HG02678 (cell line): ENCODE measurements around the gene ABHD6.
"Not testable (repeated sequence)": the region's sequence is repeated elsewhere in the genome, so short reads cannot be mapped to it uniquely, and the experiment has no call there.

Experiments
- ATAC-seq: cut with Tn5 transposase; IDR thresholded peaks from one replicate; pipeline ENCODE4 v1.9.1; 2021; ENCODE audit warnings: mild to moderate bottlenecking, moderate library complexity; ENCODE audit not compliant: unreplicated experiment

The ABHD6 gene

DNA sequence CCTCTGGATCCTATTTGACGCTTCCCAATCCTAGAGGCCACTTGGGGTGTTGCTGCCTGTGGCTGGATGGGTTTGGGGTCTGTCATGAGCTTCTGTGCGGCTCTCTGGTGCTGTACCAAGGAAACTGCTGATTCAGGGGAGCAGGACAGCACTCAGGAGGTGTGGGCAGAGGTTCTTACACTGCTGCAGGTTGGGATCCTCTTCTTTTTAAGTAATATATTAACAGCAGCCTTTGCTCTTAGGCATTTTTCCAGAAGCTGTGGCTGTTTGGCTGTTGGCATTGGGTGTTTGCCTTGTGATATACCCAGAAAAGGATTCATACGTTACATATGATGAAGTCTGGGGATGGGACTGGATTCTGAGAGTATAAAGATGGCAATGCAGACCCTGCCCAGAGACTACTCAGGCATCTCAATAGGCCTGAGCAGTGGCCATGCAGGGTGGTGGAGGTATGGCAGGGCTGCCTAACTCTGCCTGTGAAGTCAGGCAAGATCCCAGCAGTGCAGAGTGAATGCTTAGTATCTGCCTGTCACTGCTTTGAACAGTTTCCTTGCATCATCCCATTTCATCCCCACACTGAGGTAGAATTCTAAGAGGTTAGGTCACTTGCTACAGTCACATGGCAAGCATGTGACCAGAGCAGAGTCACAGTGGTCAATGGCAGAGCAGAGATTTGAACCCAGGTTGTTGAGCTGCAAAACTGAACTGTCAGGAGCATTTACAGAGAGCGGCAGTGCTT is 3.9 kb downstream of the ABHD6 start:
- ATAC-seq, result no peak

GRCh38 chr3:58242340-58242739 is 4.7 kb downstream of the ABHD6 start:
- ATAC-seq, result no peak

DNA sequence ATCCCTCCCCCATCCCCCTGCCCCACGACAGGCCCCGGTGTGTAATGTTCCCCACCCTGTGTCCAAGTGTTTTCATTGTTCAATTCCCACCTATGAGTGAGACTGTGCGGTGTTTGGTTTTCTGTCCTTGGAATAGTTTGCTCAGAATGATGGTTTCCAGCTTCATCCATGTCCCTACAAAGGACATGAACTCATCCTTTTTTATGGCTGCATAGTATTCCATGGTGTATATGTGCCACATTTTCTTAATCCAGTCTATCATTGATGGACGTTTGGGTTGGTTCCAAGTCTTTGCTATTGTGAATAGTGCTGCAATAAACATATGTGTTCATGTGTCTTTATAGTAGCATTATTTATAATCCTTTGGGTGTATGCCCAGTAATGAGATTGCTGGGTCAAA is 5.3 kb downstream of the ABHD6 start:
- ATAC-seq, result not testable (repeated sequence)

DNA sequence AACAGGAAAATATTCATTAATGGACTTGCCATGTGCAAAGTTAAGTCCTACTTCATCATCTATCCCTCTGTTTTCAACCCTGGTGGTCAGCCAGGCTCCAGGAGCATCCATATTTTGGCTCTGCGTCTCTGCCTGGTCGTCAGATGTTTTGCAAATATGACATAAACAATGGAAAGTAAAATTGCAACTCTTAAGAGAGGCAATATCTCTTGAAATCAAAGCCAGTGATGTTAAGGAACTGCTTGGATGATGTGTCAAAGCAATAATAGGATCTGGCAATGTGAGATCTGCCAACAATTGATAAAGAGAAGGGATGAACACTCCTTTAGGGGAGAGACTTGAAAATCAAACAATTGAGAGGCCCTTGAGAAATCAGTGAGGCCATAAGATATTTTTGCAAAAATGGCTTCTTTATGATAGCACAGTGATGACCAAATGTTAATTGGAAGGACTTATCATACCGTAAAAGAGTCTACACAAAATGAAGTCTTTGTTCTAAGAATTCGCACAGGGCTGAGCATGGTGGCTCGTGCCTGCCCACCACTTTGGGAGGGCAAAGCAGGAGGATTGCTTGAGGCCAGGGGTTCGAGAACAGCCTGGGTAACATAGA is 6.5 kb downstream of the ABHD6 start:
- ATAC-seq, result no peak

DNA sequence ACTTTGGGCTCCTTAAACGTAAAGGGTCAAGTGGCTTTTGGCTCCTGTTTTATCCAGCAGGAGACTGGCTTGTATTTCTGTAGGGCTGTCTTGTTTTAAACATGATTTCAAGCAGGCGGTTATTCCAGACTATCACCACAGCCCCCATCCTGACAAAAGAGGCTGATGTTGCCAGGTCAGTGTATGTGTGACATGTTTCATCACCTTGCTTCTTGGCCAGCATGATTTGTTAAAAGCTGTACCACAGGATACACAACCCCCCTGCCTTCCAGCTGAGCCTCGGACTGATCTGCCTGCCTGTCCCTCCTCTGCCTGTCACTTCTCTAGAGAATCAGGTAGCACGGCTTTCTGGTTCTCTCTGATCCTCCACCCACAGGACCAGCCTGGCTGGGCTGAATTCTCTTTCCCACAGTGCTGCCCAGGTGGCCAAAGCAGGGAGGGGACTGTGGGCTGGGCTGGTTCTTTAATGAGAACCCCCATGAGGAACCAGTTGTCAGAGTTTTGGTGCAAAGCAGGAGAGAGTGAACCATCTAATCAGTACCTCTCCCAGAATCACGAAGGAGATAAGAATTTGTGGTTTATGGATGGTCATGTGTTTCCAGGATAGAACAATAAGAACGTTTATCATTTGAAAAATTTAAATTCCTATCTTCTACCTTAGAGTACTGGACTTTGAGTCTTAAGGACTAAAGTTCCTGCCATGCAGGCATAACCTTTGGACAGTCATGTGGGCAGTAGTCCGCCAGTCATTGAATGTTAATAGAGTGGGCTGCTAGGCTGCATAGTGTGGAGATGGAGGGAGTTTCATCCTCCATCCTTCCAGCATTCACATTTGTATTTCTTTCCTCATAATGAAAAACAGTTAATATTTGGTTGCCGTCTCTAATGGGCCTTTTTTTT is 8.8 kb downstream of the ABHD6 start:
- ATAC-seq, result no peak

DNA sequence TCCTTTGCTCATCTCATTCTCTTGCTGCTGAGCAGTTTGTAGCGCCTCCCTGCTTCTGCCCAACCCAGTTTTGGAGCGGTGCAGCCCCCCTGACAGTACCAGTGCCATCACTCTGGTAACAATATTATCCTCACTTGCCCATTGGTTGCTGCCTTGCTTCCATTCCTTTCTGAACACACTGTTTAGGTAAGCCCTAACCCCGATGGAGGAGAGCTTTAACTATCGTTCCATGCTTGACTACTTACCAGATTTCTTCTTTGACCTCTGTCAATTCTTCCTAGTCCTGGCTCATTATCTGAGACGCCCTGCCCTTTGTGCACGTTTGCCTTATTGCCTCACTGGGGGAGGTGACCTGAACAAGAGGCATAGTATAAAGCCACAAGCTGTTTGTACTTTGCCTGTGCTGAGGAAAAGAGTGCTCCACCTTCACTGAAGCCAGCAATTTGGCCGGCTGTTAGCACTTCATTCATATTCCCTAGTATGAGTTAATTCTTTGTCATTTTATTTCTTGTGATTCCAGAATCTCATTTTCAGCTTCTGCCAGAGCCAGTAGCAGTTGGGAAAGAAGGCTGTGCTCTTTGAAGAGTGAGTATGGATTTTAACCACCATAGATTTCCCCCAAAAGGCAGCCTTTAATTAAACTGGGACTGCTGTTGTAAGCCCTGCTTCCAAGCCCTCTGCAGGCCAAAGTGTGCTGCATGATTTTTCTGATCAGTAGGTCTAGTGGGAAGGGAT is 11.9 kb downstream of the ABHD6 start:
- ATAC-seq, result no peak

GRCh38 chr3:58250093-58250707 is 12.6 kb downstream of the ABHD6 start:
- no peak for ATAC-seq

DNA sequence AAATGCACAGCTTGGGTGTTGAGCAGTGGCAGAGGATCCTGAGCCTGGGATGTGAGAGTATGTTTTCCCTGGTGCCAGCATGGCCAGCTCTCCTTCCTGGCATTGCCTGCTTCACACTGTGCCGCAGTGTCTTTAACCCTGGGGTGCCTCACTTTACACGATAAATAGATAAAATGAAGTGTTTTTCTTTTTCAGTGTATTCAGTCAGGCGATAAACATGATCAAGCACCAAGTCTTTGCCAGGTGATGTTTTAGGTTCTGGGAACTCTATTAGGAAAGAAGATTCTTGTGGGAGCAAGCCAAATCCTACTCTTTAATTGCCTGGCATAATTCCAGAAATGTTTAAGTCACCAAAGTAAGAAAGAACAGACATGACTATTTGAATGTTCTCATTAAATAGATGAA is 14.0 kb downstream of the ABHD6 start:
- ATAC-seq, result no peak

- ATAC-seq, result no peak
Measured at GRCh38 chr3:58254144-58254543, 16.6 kb downstream of the ABHD6 start.

DNA sequence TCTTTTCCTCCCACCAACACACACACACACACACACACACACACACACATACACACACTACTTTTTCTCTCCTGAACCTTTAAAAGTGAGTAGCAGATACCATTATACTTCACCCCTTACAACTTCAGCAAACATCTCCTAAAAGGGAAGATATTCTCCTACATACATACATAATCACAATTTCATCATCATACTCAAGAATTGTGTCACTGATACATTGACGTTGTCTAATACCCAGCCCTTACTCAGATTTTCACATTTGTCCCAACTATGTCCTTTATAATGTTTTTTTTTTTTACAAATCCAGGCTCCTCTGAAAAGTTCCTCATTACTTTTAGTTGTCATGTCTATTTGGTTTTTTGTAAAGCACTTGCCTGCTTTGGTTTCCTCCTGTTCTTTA is 18.5 kb downstream of the ABHD6 start:
- ATAC-seq, result no peak

GRCh38 chr3:58256511-58256910 is 18.9 kb downstream of the ABHD6 start:
- no peak for ATAC-seq

DNA sequence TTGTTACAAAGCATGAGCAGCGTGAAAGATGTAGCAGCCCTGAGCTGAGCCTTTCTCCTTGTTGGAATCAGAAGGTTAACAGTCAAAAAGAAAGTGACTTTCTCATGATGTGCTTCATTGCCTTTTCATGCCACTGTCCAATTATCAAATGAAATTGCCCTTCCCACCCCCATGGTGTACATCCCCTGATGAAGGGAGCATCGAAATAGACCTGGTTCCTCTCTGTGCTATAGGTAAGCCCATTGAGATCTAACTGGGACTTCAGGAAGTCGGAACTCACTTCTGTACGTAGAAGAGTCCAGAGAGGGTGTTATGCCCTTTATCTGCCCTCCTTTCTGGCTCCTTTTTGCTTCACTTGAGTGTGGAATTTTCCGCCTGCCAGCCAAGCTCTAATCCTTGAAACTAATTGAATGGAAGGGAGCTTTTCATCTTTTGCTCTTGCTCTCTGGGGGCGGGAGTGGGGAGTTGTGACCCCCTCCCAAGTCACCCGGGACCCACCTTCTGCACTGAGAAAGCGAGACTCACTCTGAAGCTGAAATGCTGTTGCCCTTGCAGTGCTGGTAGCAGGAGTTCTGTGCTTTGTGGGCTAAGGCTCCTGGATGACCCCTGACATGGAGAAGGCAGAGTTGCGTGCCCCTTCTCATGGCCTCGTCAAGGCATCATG is 20.9 kb downstream of the ABHD6 start:
- no peak for ATAC-seq

DNA sequence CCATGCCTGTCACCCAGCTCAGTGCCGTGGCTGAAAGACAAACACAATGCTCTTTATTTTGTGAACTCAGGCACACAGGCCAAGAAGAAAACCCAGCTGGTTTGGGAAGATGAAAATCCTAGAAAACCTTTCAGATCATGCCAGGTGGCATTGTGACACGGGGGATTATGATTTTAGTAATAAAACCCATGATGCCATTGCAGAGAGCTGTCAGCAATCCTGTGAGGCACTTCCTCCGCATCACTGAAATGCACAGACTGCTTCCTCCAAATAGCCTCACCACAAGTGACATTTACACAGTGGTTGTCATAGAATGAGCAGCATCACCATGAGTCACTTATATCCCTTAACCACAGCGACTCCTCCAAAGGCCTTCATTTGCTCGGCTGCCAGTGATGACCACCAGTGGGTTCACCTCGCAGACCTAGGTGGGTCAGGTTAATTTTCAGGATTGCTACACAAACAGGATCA is 22.7 kb downstream of the ABHD6 start:
- no peak for ATAC-seq

DNA sequence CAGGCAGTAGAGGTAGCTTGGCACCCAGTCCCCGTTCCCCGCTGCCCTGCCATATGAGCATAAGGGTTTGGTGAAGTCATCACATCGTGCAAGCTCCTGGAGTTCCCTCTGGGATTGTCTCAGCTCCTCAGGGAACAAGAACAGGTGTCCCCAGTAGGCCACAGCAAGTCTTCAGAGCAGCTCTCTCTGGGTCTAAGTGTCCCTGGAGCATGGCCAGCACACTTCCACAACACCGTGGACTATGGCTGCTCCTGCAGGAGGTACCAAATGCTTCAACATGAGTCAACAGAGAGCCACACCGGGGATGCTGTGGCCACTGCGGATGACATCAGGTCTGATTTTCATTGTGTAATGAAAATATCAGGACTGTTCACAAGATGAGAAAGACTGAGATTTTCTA is 23.1 kb downstream of the ABHD6 start:
- ATAC-seq, result no peak

DNA sequence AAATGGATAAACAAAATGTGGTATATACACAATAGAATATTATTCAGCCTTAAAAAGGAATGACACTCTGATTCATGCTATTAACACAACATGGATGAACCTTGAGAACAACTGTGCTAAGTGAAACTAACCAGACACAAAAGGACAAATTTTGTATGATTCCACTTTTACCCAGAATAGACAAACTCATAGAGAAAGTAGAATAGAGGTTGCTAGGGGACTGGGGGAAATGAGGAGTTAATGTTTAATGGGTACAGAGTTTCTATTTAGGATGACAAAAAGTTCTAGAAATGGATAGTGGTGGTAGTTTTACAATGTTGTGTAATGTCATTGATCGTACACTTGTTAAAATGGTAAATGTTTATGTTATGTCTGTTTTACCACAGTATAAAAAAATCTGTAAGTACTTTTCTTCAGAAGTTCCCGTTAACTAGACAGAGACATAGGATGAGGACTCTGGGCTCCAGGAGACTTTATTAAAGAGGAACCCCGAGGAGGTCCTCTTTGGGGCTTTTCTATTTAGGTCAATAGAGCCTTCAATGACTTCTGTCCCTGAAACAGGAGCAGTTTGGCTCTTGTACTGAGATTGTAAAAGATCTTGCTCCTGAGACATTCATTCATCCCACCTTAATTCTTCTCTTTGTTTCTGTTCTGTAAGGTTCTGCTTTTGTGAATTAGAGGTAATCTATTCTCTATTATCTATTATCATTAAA is 24.5 kb downstream of the ABHD6 start:
- ATAC-seq, result peak; percentile 81

DNA sequence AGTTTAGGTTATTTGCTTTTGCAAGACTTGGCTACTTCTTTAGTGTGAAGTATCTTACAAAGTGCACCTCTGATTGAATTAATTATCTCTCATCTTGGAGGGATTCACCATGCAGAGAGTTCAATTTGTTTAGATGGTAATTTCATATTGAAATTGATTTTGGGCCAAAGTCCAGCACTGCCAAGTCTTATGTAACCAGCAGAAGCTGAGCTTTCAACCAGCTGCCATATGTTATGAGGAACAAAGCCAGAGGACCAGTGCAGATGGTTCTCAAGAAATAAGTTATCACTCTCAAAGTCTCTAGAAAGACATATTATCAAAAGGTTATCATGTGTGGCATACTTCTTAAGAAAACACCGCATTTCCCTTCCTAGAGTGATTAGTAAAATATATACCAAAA is 29.0 kb downstream of the ABHD6 start:
- ATAC-seq, result no peak

- not testable (repeated sequence) for ATAC-seq
Measured at GRCh38 chr3:58267543-58267942, 30.0 kb downstream of the ABHD6 start.

- no peak for ATAC-seq
Measured at GRCh38 chr3:58269356-58269755, 31.8 kb downstream of the ABHD6 start.

GRCh38 chr3:58270485-58270884 is 32.9 kb downstream of the ABHD6 start:
- ATAC-seq, result no peak
